A549 (cell line): ENCODE results near the gene SGCA. TPM values are rescaled to one million over a fixed set of nuclear protein-coding genes. Genes with fewer than 3 reads are reported as not detected.

ENCODE experiments used
- ATAC-seq, 2 experiments: fragments of 200-7000 bp in 1 of 2; fragments of >200 bp in 1 of 2; cut with Nextera tagmentation in 1 of 2; cut with Tn5 transposase in 1 of 2; 3 replicates each; pipeline versions ENCODE4 v1.8.0 to v1.9.1; 2018 to 2020; ENCODE audit warnings: mild to moderate bottlenecking in 1 of 2, moderate library complexity in 1 of 2
- CTCF ChIA-PET: fragments of 300-600 bp; sonication (Branson Sonifier 250); formaldehyde crosslinking; extraction: SDS; loops from one replicate; lab custom pipeline; 2021; ENCODE audit warnings: antibody characterized with exemption, inconsistent platforms; lab: Yijun Ruan, JAX
- POLR2A ChIA-PET: fragments of 350-600 bp; formaldehyde crosslinking; extraction: SDS; loops from one replicate; lab custom pipeline; 2021; ENCODE audit warnings: antibody characterized with exemption, inconsistent platforms; lab: Yijun Ruan, JAX
- DNase-seq, 2 experiments: peaks; one replicate each; pipeline versions ENCODE4 v3.0.0 to v3.0.0-alpha.2; 2011 to 2016; ENCODE audit warnings: low read depth in 1 of 2, low spot score in 1 of 2
- FAIRE-seq: peaks from 2 replicates; lab custom pipeline; 2011; peaks lifted over from hg19 to GRCh38; lab: Jason Lieb, UNC
- H3K27ac ChIP-seq, 2 experiments: fragments of >200 bp; sonication (Bioruptor Twin); formaldehyde crosslinking; 3 replicates each; pipeline ENCODE4 v1.5.1; 2016 to 2017
- H3K4me1 ChIP-seq: fragments of >200 bp; sonication (Bioruptor Twin); formaldehyde crosslinking; 3 replicates; pipeline ENCODE4 v1.6.1; 2016
- H3K4me2 ChIP-seq: fragments of >200 bp; sonication (Bioruptor Twin); formaldehyde crosslinking; 3 replicates; pipeline ENCODE4 v1.6.1; 2016
- H3K4me3 ChIP-seq: fragments of >200 bp; sonication (Bioruptor Twin); formaldehyde crosslinking; 3 replicates; pipeline ENCODE4 v1.5.1; 2016
- H3K9me3 ChIP-seq: fragments of >200 bp; sonication (Bioruptor Twin); formaldehyde crosslinking; 3 replicates; pipeline ENCODE4 v1.6.1; 2016
- BHLHE40 ChIP-seq: IDR thresholded peaks from 2 replicates; pipeline ENCODE4 v1.6.1; 2012; ENCODE audit warnings: low read depth, low read length, inconsistent platforms
- CBX8 ChIP-seq: fragments of 200-600 bp; sonication (generic); IDR thresholded peaks from 2 replicates; pipeline ENCODE4 v1.6.1; 2016
- CHD2 ChIP-seq: fragments of 150-350 bp; IDR thresholded peaks from 2 replicates; pipeline ENCODE4 v1.6.1; 2014; ENCODE audit warnings: low read length; ENCODE audit not compliant: partially characterized antibody
- CTCF ChIP-seq: fragments of >200 bp; sonication (Bioruptor Twin); formaldehyde crosslinking; IDR thresholded peaks from 3 replicates; pipeline ENCODE4 v1.5.1; 2016
- E2F6 ChIP-seq: IDR thresholded peaks from 2 replicates; pipeline ENCODE4 v1.6.1; 2012; ENCODE audit warnings: low read depth, borderline replicate concordance
- ESRRA ChIP-seq: fragments of 150-350 bp; IDR thresholded peaks from 2 replicates; pipeline ENCODE4 v1.6.1; 2014; ENCODE audit warnings: mild to moderate bottlenecking, low read length, borderline replicate concordance
- FOSB ChIP-seq: fragments of 250-450 bp; sonication (Bioruptor Pico); IDR thresholded peaks from 2 replicates; pipeline ENCODE4 v1.5.0; 2020; ENCODE audit warnings: mild to moderate bottlenecking, moderate library complexity
- FOSL2 ChIP-seq, 2 experiments: fragments of 450-650 bp in 1 of 2; fragments of >200 bp in 1 of 2; sonication (Bioruptor Twin) in 1 of 2; formaldehyde crosslinking; IDR thresholded peaks; 2 replicates each; pipeline versions ENCODE4 v1.5.0 to v1.6.1; 2016 to 2020; ENCODE audit warnings: mild to moderate bottlenecking in 1 of 2, moderate library complexity in 1 of 2
- HDAC2 ChIP-seq: fragments of 200-600 bp; sonication (generic); IDR thresholded peaks from 2 replicates; pipeline ENCODE4 v1.6.1; 2016
- HMGXB4 ChIP-seq: fragments of 250-450 bp; sonication (Bioruptor Pico); IDR thresholded peaks from 2 replicates; pipeline ENCODE4 v1.5.0; 2021; ENCODE audit warnings: mild to moderate bottlenecking, moderate library complexity, borderline replicate concordance
- HOXA7 ChIP-seq: fragments of 250-450 bp; sonication (Bioruptor Pico); IDR thresholded peaks from 2 replicates; pipeline ENCODE4 v1.5.0; 2020; ENCODE audit warnings: mild to moderate bottlenecking, moderate library complexity
- HOXB13 ChIP-seq: fragments of 250-450 bp; sonication (Bioruptor Pico); IDR thresholded peaks from 2 replicates; pipeline ENCODE4 v1.5.0; 2020; ENCODE audit warnings: low read depth, mild to moderate bottlenecking, moderate library complexity
- JUN ChIP-seq, 2 experiments: fragments of >200 bp; sonication (Bioruptor Twin); formaldehyde crosslinking; IDR thresholded peaks; 2 replicates in 1 of 2; 3 replicates in 1 of 2; pipeline ENCODE4 v1.6.1; 2016 to 2017
- MAFK ChIP-seq: fragments of 450-650 bp; IDR thresholded peaks from 2 replicates; pipeline ENCODE4 v1.6.1; 2014; ENCODE audit not compliant: partially characterized antibody
- NR3C1 ChIP-seq: fragments of >200 bp; sonication (Bioruptor Twin); formaldehyde crosslinking; IDR thresholded peaks from 3 replicates; pipeline ENCODE4 v1.6.1; 2017
- PBX3 ChIP-seq: IDR thresholded peaks from 2 replicates; pipeline ENCODE4 v1.6.1; 2012
- POLR2AphosphoS2 ChIP-seq: conservative IDR thresholded peaks from 2 replicates; pipeline ENCODE4 v1.6.1; 2012; ENCODE audit warnings: low read length, improper control_type of control experiment, inconsistent platforms
- RARB ChIP-seq: fragments of 250-450 bp; sonication (Bioruptor Pico); IDR thresholded peaks from 2 replicates; pipeline ENCODE4 v1.8.0; 2021; ENCODE audit warnings: mild to moderate bottlenecking, moderate library complexity
- RFX5 ChIP-seq: fragments of 450-650 bp; IDR thresholded peaks from 2 replicates; pipeline ENCODE4 v1.7.1; 2014; ENCODE audit warnings: antibody characterized with exemption, mild to moderate bottlenecking, moderate library complexity
- SREBF2 ChIP-seq: fragments of 450-650 bp; IDR thresholded peaks from 2 replicates; pipeline ENCODE4 v1.6.1; 2014; ENCODE audit warnings: mild to moderate bottlenecking, moderate library complexity
- ZC3H11A ChIP-seq: fragments of 450-650 bp; IDR thresholded peaks from 2 replicates; pipeline ENCODE4 v1.6.1; 2014; ENCODE audit warnings: antibody characterized with exemption, mild to moderate bottlenecking
- ZFP36 ChIP-seq: fragments of 450-650 bp; IDR thresholded peaks from 2 replicates; pipeline ENCODE4 v1.6.1; 2014; ENCODE audit warnings: borderline replicate concordance; ENCODE audit not compliant: partially characterized antibody
- WGBS: methylation state at CpG from one replicate; pipeline ENCODE4 v1.1.6; 2017; ENCODE audit errors: missing lambda C conversion rate; 5-methylcytosine and 5-hydroxymethylcytosine counted together
- polyA plus RNA-seq, 4 experiments: library from polyadenylated mRNA; depleted of rRNA in 3 of 4; stranded (reverse); fragments of >200 nt; fragmentation: RNase III in 1 of 4; extraction: RNeasy Plus Mini Kit Qiagen cat#74134 plus additional on column Dnase treatment in 1 of 4; gene quantifications; 2 replicates in 3 of 4; 3 replicates in 1 of 4; pipeline ENCODE4 v1.2.3, GENCODE V29; 2011 to 2017

Gene SGCA
- polyA plus RNA-seq, 2 of the 4 experiments (the other 2 are of a cell fraction): 0.44 to 3.4 TPM

GRCh38 chr17:50127697-50128361, 38.0 kb upstream of the SGCA start (continued):
- TF ChIP-seq BHLHE40 (no peak), MAFK (no peak), SREBF2 (no peak)

- ChIA-PET CTCF (interaction anchor here (4.4 to 60.2 kb wide), 2 partner anchors 24 to 33 kb away, joined by 29 to 1356 read pairs; partner anchors contain the start of gene PDK2), POLR2A (interaction anchor here (0.5 kb wide), 1 partner anchor 10 kb away, joined by 3 read pairs; no protein-coding TSS in a partner anchor)
- peak in 1 of 2 experiments; percentile 3; a peak in 3 of 6 replicates for ATAC-seq
Measured at GRCh38 chr17:50128441-50129352, 37.1 kb upstream of the SGCA start.

More at GRCh38 chr17:50128441-50129352, 37.1 kb upstream of the SGCA start:
- Histone ChIP-seq H3K4me1 (peaks cover 37% of the 10 kb centered on the region), H3K4me2 (peak overlapping the region; percentile 100), H3K27ac (peak overlapping the region in 1 of 2 experiments; percentile 89; a peak in 4 of 6 replicates), H3K9me3 (no peaks in the 10 kb centered on the region), H3K4me3 (peak overlapping the region; percentile 63)
- TF ChIP-seq CBX8 (no peak), RARB (CRISPR knock-in tag) (no peak), ESRRA (no peak), CHD2 (no peak), POLR2AphosphoS2 (no peak), HOXB13 (CRISPR knock-in tag) (no peak), HOXA7 (CRISPR knock-in tag) (no peak), NR3C1 (no peak), CTCF (no peak), HDAC2 (no peak), JUN (IDR thresholded peaks at IDR 0.05) (no peak), FOSL2 (IDR thresholded peaks at IDR 0.05) (no peak), FOSL2 (CRISPR knock-in tag; IDR thresholded peaks at IDR 0.05) (no peak), ZC3H11A (no peak), ZFP36 (no peak), RFX5 (no peak), FOSB (CRISPR knock-in tag) (no peak), PBX3 (no peak), E2F6 (no peak), HMGXB4 (CRISPR knock-in tag) (no peak)
- 71% methylated on average over 32 of the region's 32 CpGs for WGBS
- FAIRE-seq: no peak
- no peak for DNase-seq
